GM12801 (cell line): ENCODE results near the gene ATP2B2.

Experiments used
- CTCF ChIP-seq: IDR thresholded peaks from one replicate; pipeline ENCODE4 v1.5.1; 2011; ENCODE audit warnings: control low read depth; ENCODE audit not compliant: insufficient read length; ENCODE audit errors: extremely low read depth

ATP2B2 gene

DNA sequence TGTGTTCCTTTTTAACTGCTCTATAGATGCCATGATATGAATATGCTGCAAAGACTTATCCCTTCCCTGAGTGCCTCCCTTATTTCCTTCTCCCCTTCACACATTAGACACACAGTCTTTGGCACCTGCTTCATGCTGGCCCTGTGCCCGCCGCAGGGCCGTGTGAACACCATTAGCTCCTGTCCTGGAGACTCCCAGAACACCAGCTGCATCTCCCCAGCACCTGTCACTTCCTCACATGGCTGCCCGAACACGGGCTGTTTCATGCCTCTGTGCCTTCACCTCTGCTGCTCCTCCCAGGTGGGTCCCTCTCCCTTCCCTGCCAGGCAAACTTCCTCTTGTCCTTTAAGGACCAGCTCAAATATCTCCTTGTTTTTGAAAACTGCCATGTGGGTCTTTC lies 144.0 kb downstream of the ATP2B2 start:
- TF ChIP-seq CTCF, result no peak

GRCh38 chr3:10360478-10360877 lies 144.9 kb downstream of the ATP2B2 start:
- no peak for TF ChIP-seq CTCF

GRCh38 chr3:10359761-10360161 lies 145.6 kb downstream of the ATP2B2 start:
- no peak for TF ChIP-seq CTCF

DNA sequence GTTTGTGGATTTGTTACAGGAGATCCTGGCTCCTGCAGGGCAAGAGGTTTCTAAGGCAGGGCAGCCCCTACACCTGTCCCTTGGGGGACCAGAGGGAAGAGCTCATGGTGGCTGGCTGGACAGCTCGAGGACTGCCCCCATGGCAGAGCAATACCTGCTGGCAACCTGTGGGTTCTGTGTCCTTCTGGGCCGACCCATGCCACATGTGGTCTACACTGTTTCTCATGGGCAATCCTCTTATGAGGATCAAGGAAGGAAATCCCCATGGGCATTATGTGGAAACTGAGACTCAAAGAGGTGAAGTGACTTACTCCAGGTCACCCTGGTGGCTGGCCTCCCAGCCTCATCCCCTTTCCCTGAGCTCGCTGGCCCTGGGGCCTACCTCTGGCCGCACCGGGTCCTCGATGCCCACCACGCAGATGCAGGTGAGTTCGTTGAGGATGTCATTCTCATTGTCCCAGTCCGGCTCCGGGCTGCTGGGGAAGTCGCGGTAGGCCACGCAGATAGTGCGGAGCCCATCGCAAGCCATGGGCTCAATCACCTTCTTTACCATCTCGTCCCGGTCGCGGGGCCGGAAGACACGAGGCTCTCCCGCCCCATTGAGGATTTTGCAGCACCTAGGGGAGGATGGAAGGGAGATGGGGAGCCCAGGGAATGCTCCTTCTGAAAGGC lies 146.9 kb downstream of the ATP2B2 start:
- TF ChIP-seq CTCF, result no peak

DNA sequence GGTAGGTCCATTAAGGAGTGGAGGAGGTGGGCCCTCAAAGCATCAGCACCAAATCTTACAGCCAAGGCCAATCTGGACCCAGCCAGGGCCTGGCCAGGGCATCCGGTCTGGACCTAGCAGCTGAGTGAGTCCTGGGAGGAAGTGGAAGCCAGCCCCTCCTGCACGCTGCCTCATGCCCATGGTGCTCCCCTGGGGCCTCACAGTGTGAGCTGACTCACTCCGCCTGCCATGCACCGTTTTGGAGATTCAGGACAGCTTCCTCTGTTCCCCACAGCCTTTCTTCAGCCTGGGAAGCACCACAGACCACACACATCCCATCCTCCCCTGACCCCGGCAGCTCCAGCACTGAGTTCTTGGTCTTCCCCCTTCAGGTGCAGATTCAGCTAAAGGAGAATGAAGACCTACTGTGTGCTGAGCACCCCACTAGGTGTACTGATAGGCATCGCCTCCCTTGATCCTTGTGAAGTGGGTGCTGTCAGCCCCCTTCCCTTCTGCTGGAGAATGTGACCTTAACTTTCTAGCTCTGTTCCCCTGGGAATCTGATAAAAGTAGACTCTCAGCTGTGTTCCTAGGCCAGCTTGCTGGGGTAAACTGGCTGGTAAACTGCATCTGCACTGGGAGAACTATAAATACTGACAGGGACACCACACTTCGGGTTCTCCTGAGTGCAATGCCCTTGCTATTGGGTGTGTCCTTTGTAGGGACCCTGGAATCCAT lies 147.6 kb downstream of the ATP2B2 start:
- no peak for TF ChIP-seq CTCF

DNA sequence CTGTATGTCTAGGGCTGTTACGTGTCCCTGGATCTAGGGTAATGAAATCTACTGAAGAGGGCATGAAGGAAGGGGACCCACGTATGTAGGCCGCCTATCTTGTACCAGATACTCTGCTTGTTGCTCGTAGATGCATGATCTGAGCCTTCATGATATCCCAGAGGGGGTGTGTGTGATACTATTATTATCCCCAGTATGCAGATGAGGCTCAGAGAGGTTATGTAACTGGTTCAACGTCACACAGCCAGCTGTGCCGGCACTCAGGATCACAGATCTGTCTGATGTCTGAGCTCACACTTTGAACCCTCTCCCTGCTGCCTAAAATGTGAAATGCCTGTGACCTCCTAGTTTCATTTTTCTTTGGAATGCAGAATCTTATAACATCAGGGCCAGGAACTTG lies 148.3 kb downstream of the ATP2B2 start:
- no peak for TF ChIP-seq CTCF

- no peak for TF ChIP-seq CTCF
Measured at GRCh38 chr3:10356461-10356981, 148.9 kb downstream of the ATP2B2 start.
